Measurements from ENCODE around the gene RPL32.

Gene RPL32

GRCh38 chr3:12815719-12816118 is 25.6 kb downstream of the RPL32 start:
- ChIA-PET CTCF (interaction anchor here (0.6 to 1.6 kb wide), 2 partner anchors 109 to 1870 kb away, joined by 3 read pairs; no protein-coding TSS in a partner anchor), POLR2A (interaction anchor here (0.9 kb wide), 1 partner anchor 26 kb away, joined by 3 read pairs; the partner anchor contains the start of gene RPL32)
- Histone ChIP-seq H3K36me3 (ENCODE audit: control insufficient read depth in 2 of 2, insufficient read depth in 1 of 2, low read length in 2 of 2) (peaks cover 0 to 79% of the 10 kb centered on the region in 2 experiments; a peak in 2 of 3 replicates), H3K9me3 (ENCODE audit: control insufficient read depth, insufficient read depth, low read depth, low read length) (no peaks in the 10 kb centered on the region), H3K27ac (ENCODE audit: extremely low read depth, low read depth, low read length) (no peak overlapping the region), H3K4me3 (ENCODE audit: low read depth, low read length) (no peak overlapping the region), H3K4me1 (ENCODE audit: control insufficient read depth, insufficient read depth, low read length) (no peaks in the 10 kb centered on the region)
- TF ChIP-seq ZNF488 (tag by site-specific recombination; IDR thresholded peaks at IDR 0.05) (no peak), ZNF629 (tag by site-specific recombination; IDR thresholded peaks at IDR 0.05) (no peak), ZNF133 (tag by site-specific recombination; IDR thresholded peaks at IDR 0.05) (no peak), ZNF707 (tag by site-specific recombination; IDR thresholded peaks at IDR 0.05) (no peak), ZNF391 (tag by site-specific recombination; IDR thresholded peaks at IDR 0.05; ENCODE audit: borderline replicate concordance, low read depth) (no peak), ZNF2 (tag by site-specific recombination; IDR thresholded peaks at IDR 0.05) (no peak), HIC1 (tag by site-specific recombination; IDR thresholded peaks at IDR 0.05) (no peak), GLI4 (tag by site-specific recombination; IDR thresholded peaks at IDR 0.05) (no peak), ZSCAN16 (tag by site-specific recombination; IDR thresholded peaks at IDR 0.05) (no peak), ZNF280C (tag by site-specific recombination; IDR thresholded peaks at IDR 0.05) (no peak), ZNF704 (tag by site-specific recombination; IDR thresholded peaks at IDR 0.05) (no peak), ZBTB20 (tag by site-specific recombination; IDR thresholded peaks at IDR 0.05) (no peak), ZNF596 (tag by site-specific recombination; IDR thresholded peaks at IDR 0.05) (no peak), ZNF677 (tag by site-specific recombination; IDR thresholded peaks at IDR 0.05) (no peak), MZF1 (tag by site-specific recombination; IDR thresholded peaks at IDR 0.05; ENCODE audit: borderline replicate concordance) (no peak)

- Histone ChIP-seq H3K27ac (ENCODE audit: extremely low read depth, low read depth, low read length) (no peak overlapping the region), H3K36me3 (ENCODE audit: control insufficient read depth in 2 of 2, insufficient read depth in 1 of 2, low read length in 2 of 2) (peaks cover 0 to 73% of the 10 kb centered on the region in 2 experiments; a peak in 2 of 3 replicates), H3K9me3 (ENCODE audit: control insufficient read depth, insufficient read depth, low read depth, low read length) (no peaks in the 10 kb centered on the region), H3K4me3 (ENCODE audit: low read depth, low read length) (no peak overlapping the region), H3K4me1 (ENCODE audit: control insufficient read depth, insufficient read depth, low read length) (no peaks in the 10 kb centered on the region)
- ChIA-PET POLR2A (interaction anchor here (0.9 kb wide), 1 partner anchor 27 kb away, joined by 3 read pairs; the partner anchor contains the start of gene RPL32), CTCF (interaction anchor here (0.6 to 1.6 kb wide), 2 partner anchors 108 to 1869 kb away, joined by 3 read pairs; no protein-coding TSS in a partner anchor)
- TF ChIP-seq TSHZ1 (tag by site-specific recombination; IDR thresholded peaks at IDR 0.05; ENCODE audit: borderline replicate concordance) (no peak), ZBTB21 (tag by site-specific recombination; IDR thresholded peaks at IDR 0.05) (no peak), ZNF114 (tag by site-specific recombination; IDR thresholded peaks at IDR 0.05) (no peak), SP2 (tag by site-specific recombination; IDR thresholded peaks at IDR 0.05) (no peak), ZFP37 (tag by site-specific recombination; IDR thresholded peaks at IDR 0.05) (no peak), ZNF132 (tag by site-specific recombination; IDR thresholded peaks at IDR 0.05; ENCODE audit: borderline replicate concordance) (no peak), PRDM10 (tag by site-specific recombination; IDR thresholded peaks at IDR 0.05) (no peak)
These were observed 26.3 kb downstream of the RPL32 start for GRCh38 chr3:12815078-12815477.
